HepG2 (cell line): ENCODE measurements around the gene ERMP1. TPM values are rescaled to one million over a fixed set of nuclear protein-coding genes. Genes with fewer than 3 reads are reported as not detected.

Experiments used
- AGO2 ChIP-seq: fragments of 200-400 bp; formaldehyde crosslinking; optimal IDR thresholded peaks from 2 replicates; pipeline ENCODE3; 2017; ENCODE audit warnings: mild to moderate bottlenecking, low read depth, low read length, moderate library complexity
- ELF4 ChIP-seq: sonication (generic); formaldehyde crosslinking; IDR thresholded peaks from 2 replicates; pipeline ENCODE4 v1.5.0; 2020; ENCODE audit warnings: missing genetic modification reagents, mild to moderate bottlenecking, moderate library complexity, borderline replicate concordance
- GLI4 ChIP-seq: sonication (generic); formaldehyde crosslinking; IDR thresholded peaks from 2 replicates; pipeline ENCODE4 v1.5.1; 2020; ENCODE audit warnings: missing genetic modification reagents, mild to moderate bottlenecking, moderate library complexity, borderline replicate concordance
- JUN ChIP-seq: sonication (generic); formaldehyde crosslinking; IDR thresholded peaks from 2 replicates; pipeline ENCODE4 v1.4.0; 2020; ENCODE audit warnings: mild to moderate bottlenecking, missing genetic modification reagents
- MAFF ChIP-seq: IDR thresholded peaks from 2 replicates; pipeline ENCODE4 v1.6.1; 2011; ENCODE audit warnings: low read depth, low read length, improper control_type of control experiment
- MTERF4 ChIP-seq: sonication (generic); formaldehyde crosslinking; IDR thresholded peaks from 2 replicates; pipeline ENCODE4 v1.8.0; 2023; ENCODE audit warnings: mild to moderate bottlenecking, missing genetic modification reagents
- RERE ChIP-seq: IDR thresholded peaks from 2 replicates; pipeline ENCODE4 v1.6.1; 2016; ENCODE audit warnings: low read depth, missing genetic modification reagents, missing compliant biosample characterization
- RNF219 ChIP-seq: sonication (generic); formaldehyde crosslinking; IDR thresholded peaks from 2 replicates; pipeline ENCODE4 v1.5.0; 2020; ENCODE audit warnings: mild to moderate bottlenecking, missing genetic modification reagents
- SNAPC2 ChIP-seq: sonication (generic); formaldehyde crosslinking; IDR thresholded peaks from 2 replicates; pipeline ENCODE4 v1.8.1; 2022; ENCODE audit warnings: mild to moderate bottlenecking, missing genetic modification reagents
- XBP1 ChIP-seq: sonication (generic); formaldehyde crosslinking; IDR thresholded peaks from 2 replicates; pipeline ENCODE4 v1.5.0; 2020; ENCODE audit warnings: missing genetic modification reagents
- ZEB1 ChIP-seq: IDR thresholded peaks from 2 replicates; pipeline ENCODE4 v1.6.1; 2012; ENCODE audit warnings: mild to moderate bottlenecking, low read depth, inconsistent platforms; ENCODE audit not compliant: insufficient replicate concordance
- ZFP36L2 ChIP-seq: sonication (generic); formaldehyde crosslinking; IDR thresholded peaks from 2 replicates; pipeline ENCODE4 v1.4.0; 2020; ENCODE audit warnings: missing genetic modification reagents
- ZNF256 ChIP-seq: sonication (generic); formaldehyde crosslinking; conservative IDR thresholded peaks from 2 replicates; pipeline ENCODE4 v1.4.0; 2020; ENCODE audit warnings: missing genetic modification reagents
- ZNF543 ChIP-seq: sonication (generic); formaldehyde crosslinking; IDR thresholded peaks from 2 replicates; pipeline ENCODE4 v1.4.0; 2020; ENCODE audit warnings: mild to moderate bottlenecking, missing genetic modification reagents
- ZNF644 ChIP-seq: IDR thresholded peaks from 2 replicates; pipeline ENCODE4 v1.6.1; 2016; ENCODE audit warnings: low read depth
- polyA plus RNA-seq, 8 experiments: library from polyadenylated mRNA; depleted of rRNA in 3 of 8; stranded (reverse) in 7 of 8; unstranded in 1 of 8; fragments of >200 nt; fragmentation: Illumina TruSeq in 4 of 8; extraction: Trizol in 4 of 8; gene quantifications; 2 replicates each; pipeline versions ENCODE4 v1.2.1 to v1.2.3, GENCODE V29; 2011 to 2016; ENCODE audit warnings: low read depth in 4 of 8, missing spikeins in 1 of 8, mixed read lengths in 1 of 8; ENCODE audit not compliant: insufficient read depth in 1 of 8
- total RNA-seq, 5 experiments: library from RNA; depleted of rRNA; stranded (reverse); fragments of >200 nt; fragmentation: Illumina TruSeq; extraction: Trizol; gene quantifications; 2 replicates each; pipeline ENCODE4 v1.2.3, GENCODE V29; 2016; ENCODE audit warnings: low read depth in 1 of 5
- TF ChIP-seq, protein P1 (sequence below), 2 experiments: sonication (generic) in 1 of 2; formaldehyde crosslinking in 1 of 2; IDR thresholded peaks; 2 replicates each; pipeline versions ENCODE4 v1.4.0 to v1.6.1; 2016 to 2020; ENCODE audit warnings: borderline replicate concordance in 1 of 2, low read depth in 1 of 2, mild to moderate bottlenecking in 1 of 2, missing genetic modification reagents in 1 of 2

The ERMP1 gene
- total and polyA plus RNA-seq, 2 of the 13 experiments (the other 11 are each of a cell fraction or from before 2014, with no cell fraction given) = 40.9 to 65.4 TPM

DNA sequence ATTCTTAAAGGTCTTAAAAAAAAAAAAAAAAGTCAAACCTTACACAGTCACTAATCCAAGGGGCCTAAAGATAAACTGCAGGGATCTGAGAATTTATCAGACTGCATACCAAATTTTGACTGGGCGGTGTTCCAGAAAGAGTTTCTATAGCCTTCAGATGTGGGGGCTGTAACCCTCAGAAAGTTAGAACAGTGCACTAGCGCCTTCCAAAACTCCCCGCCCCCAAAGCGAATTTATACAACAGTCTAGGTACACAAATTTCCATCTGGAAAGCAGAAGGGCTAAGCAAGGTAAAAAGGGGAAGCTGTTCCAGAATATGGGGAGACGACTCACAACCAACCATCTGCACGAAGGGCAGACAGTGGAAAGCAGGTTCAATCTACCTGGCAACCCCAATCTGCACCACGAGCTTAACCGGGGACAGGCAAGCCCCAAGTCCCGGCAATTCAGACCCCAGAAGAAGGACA lies 813 bp downstream of the ERMP1 start (continued):
- TF ChIP-seq SNAPC2 (no peak), ZFP36L2 (CRISPR knock-in tag) (no peak), RERE (CRISPR knock-in tag) (no peak), ZNF644 (CRISPR knock-in tag) (no peak), ELF4 (CRISPR knock-in tag) (no peak), ZNF256 (CRISPR knock-in tag) (no peak), MTERF4 (CRISPR knock-in tag) (no peak), JUN (CRISPR knock-in tag) (no peak), ZEB1 (peak; percentile 41), GLI4 (CRISPR knock-in tag) (no peak), XBP1 (CRISPR knock-in tag) (no peak), MAFF (no peak), AGO2 (no peak), RNF219 (no peak), ZNF543 (no peak)
- TF ChIP-seq, protein P1, sequence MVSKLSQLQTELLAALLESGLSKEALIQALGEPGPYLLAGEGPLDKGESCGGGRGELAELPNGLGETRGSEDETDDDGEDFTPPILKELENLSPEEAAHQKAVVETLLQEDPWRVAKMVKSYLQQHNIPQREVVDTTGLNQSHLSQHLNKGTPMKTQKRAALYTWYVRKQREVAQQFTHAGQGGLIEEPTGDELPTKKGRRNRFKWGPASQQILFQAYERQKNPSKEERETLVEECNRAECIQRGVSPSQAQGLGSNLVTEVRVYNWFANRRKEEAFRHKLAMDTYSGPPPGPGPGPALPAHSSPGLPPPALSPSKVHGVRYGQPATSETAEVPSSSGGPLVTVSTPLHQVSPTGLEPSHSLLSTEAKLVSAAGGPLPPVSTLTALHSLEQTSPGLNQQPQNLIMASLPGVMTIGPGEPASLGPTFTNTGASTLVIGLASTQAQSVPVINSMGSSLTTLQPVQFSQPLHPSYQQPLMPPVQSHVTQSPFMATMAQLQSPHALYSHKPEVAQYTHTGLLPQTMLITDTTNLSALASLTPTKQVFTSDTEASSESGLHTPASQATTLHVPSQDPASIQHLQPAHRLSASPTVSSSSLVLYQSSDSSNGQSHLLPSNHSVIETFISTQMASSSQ (IDR thresholded peaks at IDR 0.05; ENCODE audit: low read depth) = no peak
- TF ChIP-seq, protein P1 (CRISPR knock-in tag; IDR thresholded peaks at IDR 0.05; ENCODE audit: borderline replicate concordance) = no peak
